ENCODE data around the gene RGS8.
A peak's percentile ranks its signal among the peaks of the same experiment; 100 is the strongest.

- TF ChIP-seq CTCF (IDR thresholded peaks at IDR 0.05; ENCODE audit: low read depth, low read length, missing input control) (no peak), NR2F2 (IDR thresholded peaks at IDR 0.05) (no peak), RXRA (IDR thresholded peaks at IDR 0.05) (peak; percentile 70 to 73), HNF4A (conservative IDR thresholded peaks at IDR 0.05) (peak; percentile 81 to 82), MAX (IDR thresholded peaks at IDR 0.05) (peak; percentile 26), SP1 (IDR thresholded peaks at IDR 0.05) (peak; percentile 59), TAF1 (conservative IDR thresholded peaks at IDR 0.05) (no peak), YY1 (IDR thresholded peaks at IDR 0.05) (peak; percentile 66)
These were observed 22.7 kb upstream of the RGS8 start for GRCh38 chr1:182707122-182707521.
